PFSK-1 (cell line): Measurements from ENCODE around the gene BICD2.

Experiments used
- FOXP2 ChIP-seq: optimal IDR thresholded peaks from 2 replicates; pipeline ENCODE3; 2011; ENCODE audit warnings: borderline replicate concordance, control low read depth, inconsistent platforms; ENCODE audit not compliant: insufficient read depth; ENCODE audit errors: extremely low read length, extremely low read depth
- POLR2AphosphoS5 ChIP-seq: IDR thresholded peaks from 2 replicates; pipeline ENCODE4 v1.6.1; 2012; ENCODE audit warnings: low read depth, mild to moderate bottlenecking, control low read depth, low read length, moderate library complexity
- REST ChIP-seq, 2 experiments: IDR thresholded peaks; 2 replicates each; pipeline versions ENCODE4 v1.6.1 to v1.8.0; 2011 to 2012; ENCODE audit warnings: low read depth in 2 of 2, low read length in 2 of 2, control low read depth in 1 of 2, inconsistent platforms in 1 of 2, mild to moderate bottlenecking in 1 of 2, moderate library complexity in 1 of 2; ENCODE audit not compliant: insufficient read depth in 1 of 2
- SIN3A ChIP-seq: IDR thresholded peaks from 2 replicates; pipeline ENCODE4 v1.6.1; 2012; ENCODE audit warnings: mild to moderate bottlenecking, low read length, moderate library complexity, borderline replicate concordance; ENCODE audit not compliant: insufficient read depth
- TAF1 ChIP-seq: IDR thresholded peaks from 2 replicates; pipeline ENCODE4 v1.6.1; 2012; ENCODE audit warnings: low read length, control low read depth, borderline replicate concordance; ENCODE audit not compliant: insufficient read depth

Gene BICD2

GRCh38 chr9:92775466-92775865 is 10.8 kb upstream of the BICD2 start:
- no peak for TF ChIP-seq SIN3A
- TF ChIP-seq FOXP2: no peak
- TF ChIP-seq TAF1: no peak
- TF ChIP-seq POLR2AphosphoS5: no peak
- no peak for TF ChIP-seq REST (IDR thresholded peaks at IDR 0.05; ENCODE audit: insufficient read depth in 1 of 2, low read depth in 2 of 2, low read length in 2 of 2)

- TF ChIP-seq SIN3A (no peak), FOXP2 (no peak), REST (IDR thresholded peaks at IDR 0.05; ENCODE audit: insufficient read depth in 1 of 2, low read depth in 2 of 2, low read length in 2 of 2) (no peak)
Observed at GRCh38 chr9:92774274-92774673, 9.6 kb upstream of the BICD2 start.

- no peak for TF ChIP-seq POLR2AphosphoS5
- TF ChIP-seq FOXP2: no peak
- no peak for TF ChIP-seq TAF1
- no peak for TF ChIP-seq REST (IDR thresholded peaks at IDR 0.05; ENCODE audit: insufficient read depth in 1 of 2, low read depth in 2 of 2, low read length in 2 of 2)
- TF ChIP-seq SIN3A: no peak
Observed at GRCh38 chr9:92773810-92774209, 9.2 kb upstream of the BICD2 start.

GRCh38 chr9:92771309-92771708 is 6.7 kb upstream of the BICD2 start:
- TF ChIP-seq FOXP2: no peak
- no peak for TF ChIP-seq SIN3A
- no peak for TF ChIP-seq TAF1
- TF ChIP-seq REST (IDR thresholded peaks at IDR 0.05; ENCODE audit: insufficient read depth in 1 of 2, low read depth in 2 of 2, low read length in 2 of 2): no peak
- no peak for TF ChIP-seq POLR2AphosphoS5

- no peak for TF ChIP-seq FOXP2
- no peak for TF ChIP-seq TAF1
Observed at GRCh38 chr9:92770360-92770995, 5.8 kb upstream of the BICD2 start.
